CD14-positive monocyte (primary cell): ENCODE data around the gene NDE1. TPM values are rescaled to one million over a fixed set of nuclear protein-coding genes. Genes with fewer than 3 reads are reported as not detected.

ENCODE experiments used
- DNase-seq, 3 donors: peaks; one replicate each; pipeline ENCODE4 v3.0.0-alpha.2; 2011 to 2022
- H2AFZ ChIP-seq: 2 replicates; pipeline ENCODE4 v1.6.0; 2012; ENCODE audit warnings: mild to moderate bottlenecking, low read depth, low read length, inconsistent platforms; ENCODE audit not compliant: insufficient read depth, poor library complexity, severe bottlenecking
- H3K27ac ChIP-seq, 2 donors: 1 replicate in 1 of 2; 2 replicates in 1 of 2; pipeline ENCODE4 v1.5.1; 2012 to 2013; ENCODE audit warnings: low read length in 2 of 2, control low read depth in 1 of 2, inconsistent platforms in 1 of 2, low read depth in 1 of 2, mild to moderate bottlenecking in 1 of 2
- H3K27me3 ChIP-seq, 2 donors: one replicate each; pipeline versions ENCODE4 v1.6.0 to v1.6.1; 2011 to 2013; ENCODE audit warnings: low read length in 2 of 2; ENCODE audit not compliant: control insufficient read depth in 2 of 2, insufficient read depth in 2 of 2
- H3K36me3 ChIP-seq, 2 donors: replicated peaks in 1 of 2; 1 replicate in 1 of 2; 2 replicates in 1 of 2; pipeline versions ENCODE4 v1.5.1 to v1.6.1; 2012 to 2013; ENCODE audit warnings: low read length in 2 of 2, control low read depth in 1 of 2, inconsistent platforms in 1 of 2, mild to moderate bottlenecking in 1 of 2; ENCODE audit not compliant: insufficient read depth in 2 of 2, control insufficient read depth in 1 of 2
- H3K4me1 ChIP-seq, 2 donors: 1 replicate in 1 of 2; 2 replicates in 1 of 2; pipeline versions ENCODE4 v1.5.1 to v1.6.1; 2012 to 2013; ENCODE audit warnings: low read length in 2 of 2, control low read depth in 1 of 2, inconsistent platforms in 1 of 2, mild to moderate bottlenecking in 1 of 2, moderate library complexity in 1 of 2; ENCODE audit not compliant: insufficient read depth in 2 of 2, control insufficient read depth in 1 of 2
- H3K4me2 ChIP-seq: replicated peaks from 2 replicates; pipeline ENCODE3; 2012; ENCODE audit warnings: low read length, moderate library complexity, mild to moderate bottlenecking; ENCODE audit not compliant: poor library complexity, severe bottlenecking; ENCODE audit errors: extremely low read depth
- H3K4me3 ChIP-seq, 3 experiments: fragments of 200-600 bp in 1 of 3; sonication (generic) in 1 of 3; replicated peaks in 1 of 3; 1 replicate in 2 of 3; 2 replicates in 1 of 3; pipeline ENCODE4 v1.5.1; 2011 to 2013; ENCODE audit warnings: low read length in 3 of 3, mild to moderate bottlenecking in 3 of 3, control low read depth in 2 of 3, low read depth in 2 of 3, inconsistent platforms in 1 of 3, moderate library complexity in 1 of 3
- H3K79me2 ChIP-seq: 2 replicates; pipeline ENCODE4 v1.6.0; 2012; ENCODE audit warnings: mild to moderate bottlenecking, control low read depth, inconsistent platforms, low read length, moderate library complexity; ENCODE audit not compliant: insufficient read depth
- H3K9ac ChIP-seq: 2 replicates; pipeline ENCODE4 v1.6.0; 2017; ENCODE audit warnings: low read length, mild to moderate bottlenecking; ENCODE audit not compliant: insufficient read depth, poor library complexity, severe bottlenecking
- H3K9me3 ChIP-seq, 2 donors: replicated peaks in 1 of 2; 1 replicate in 1 of 2; 2 replicates in 1 of 2; pipeline versions ENCODE4 v1.5.1 to v1.6.1; 2012 to 2013; ENCODE audit warnings: low read length in 2 of 2, control low read depth in 1 of 2; ENCODE audit not compliant: control insufficient read depth in 1 of 2, insufficient read depth in 1 of 2
- H4K20me1 ChIP-seq: 2 replicates; pipeline ENCODE4 v1.6.0; 2012; ENCODE audit warnings: mild to moderate bottlenecking, low read length, control low read depth, moderate library complexity; ENCODE audit not compliant: insufficient read depth
- H3K27ac Mint-ChIP-seq, 7 donors: one replicate each; pipeline ENCODE4 v1.8.0; 2020; ENCODE audit warnings: mild to moderate bottlenecking in 7 of 7, mixed read lengths in 7 of 7, moderate library complexity in 6 of 7, inconsistent platforms in 2 of 7
- H3K27me3 Mint-ChIP-seq, 3 donors: one replicate each; pipeline ENCODE4 v1.8.0; 2021 to 2022; ENCODE audit warnings: low read depth in 3 of 3, mild to moderate bottlenecking in 3 of 3, mixed read lengths in 3 of 3, moderate library complexity in 3 of 3, inconsistent platforms in 1 of 3
- H3K36me3 Mint-ChIP-seq, 2 donors: one replicate each; pipeline ENCODE4 v1.8.0; 2020; ENCODE audit warnings: mixed read lengths in 2 of 2, inconsistent platforms in 1 of 2, mild to moderate bottlenecking in 1 of 2
- H3K4me1 Mint-ChIP-seq: one replicate; pipeline ENCODE4 v1.8.0; 2020; ENCODE audit warnings: mild to moderate bottlenecking, mixed read lengths
- H3K4me3 Mint-ChIP-seq, 2 donors: one replicate each; pipeline ENCODE4 v1.8.0; 2020; ENCODE audit warnings: mild to moderate bottlenecking in 2 of 2, mixed read lengths in 2 of 2, moderate library complexity in 1 of 2
- H3K9me3 Mint-ChIP-seq, 7 donors: one replicate each; pipeline ENCODE4 v1.8.0; 2020 to 2022; ENCODE audit warnings: mixed read lengths in 7 of 7, mild to moderate bottlenecking in 6 of 7, moderate library complexity in 6 of 7, inconsistent platforms in 2 of 7
- CTCF ChIP-seq: fragments of 200-600 bp; IDR thresholded peaks from one replicate; pipeline ENCODE4 v1.8.0; 2022; ENCODE audit warnings: antibody characterized with exemption, mild to moderate bottlenecking
- WGBS: methylation state at CpG from one replicate; pipeline ENCODE4 v1.1.5; 2013; ENCODE audit warnings: missing lambda C conversion rate; ENCODE audit not compliant: insufficient coverage; 5-methylcytosine and 5-hydroxymethylcytosine counted together
- intact Hi-C, 2 donors: fragments of 100-400 bp; cut with micrococcal nuclease; formaldehyde crosslinking; loops; one replicate each; pipeline versions ENCODE4 v1.15.0 to v1.15.1; 2023
- polyA plus RNA-seq, 3 donors: library from polyadenylated mRNA; depleted of rRNA in 1 of 3; unstranded in 2 of 3; stranded (reverse) in 1 of 3; fragments of 300-500 nt in 2 of 3; fragments of >200 nt in 1 of 3; fragmentation: Illumina TruSeq in 2 of 3; gene quantifications; 1 replicate in 2 of 3; 2 replicates in 1 of 3; pipeline ENCODE4 v1.2.3, GENCODE V29; 2012 to 2021

Gene NDE1
- polyA plus RNA-seq, 3 donors, result 26.0 to 47.8 (median 28.0) TPM

- Mint-ChIP-seq H3K4me1 (peaks cover 24% of the 10 kb centered on the region), H3K9me3 (no peaks in the 10 kb centered on the region), H3K36me3 (peaks cover 23 to 27% of the 10 kb centered on the region in 2 donors), H3K27ac (peak overlapping the region in 2 of 7 donors; percentile 20 to 26), H3K27me3 (peaks cover 0 to 4% (median 0%) of the 10 kb centered on the region in 3 donors), H3K4me3 (no peak overlapping the region)
- intact Hi-C loops, result no loop called here
- Histone ChIP-seq H3K27ac (no peak overlapping the region), H4K20me1 (peaks cover 63% of the 10 kb centered on the region), H2AFZ (no peak overlapping the region), H3K4me2 (no peak overlapping the region), H3K4me3 (no peak overlapping the region), H3K9ac (no peak overlapping the region), H3K27me3 (no peaks in the 10 kb centered on the region), H3K36me3 (peaks cover 0 to 44% of the 10 kb centered on the region in 2 donors), H3K79me2 (peaks cover 70% of the 10 kb centered on the region), H3K9me3 (no peaks in the 10 kb centered on the region), H3K4me1 (peaks cover 16 to 34% of the 10 kb centered on the region in 2 donors)
- TF ChIP-seq CTCF, result no peak
- DNase-seq, result no peak
- 97% methylated on average over 8 of the region's 14 CpGs for WGBS
Measured at GRCh38 chr16:15652293-15653001, 2.4 kb downstream of the NDE1 start.

- TF ChIP-seq CTCF, result no peak
- WGBS, result 80% methylated on average over 1 of the region's 4 CpGs
- intact Hi-C loops, result no loop called here
- peaks cover 0 to 52% of the 10 kb centered on the region in 2 donors for H3K36me3 ChIP-seq
- peaks cover 16 to 34% of the 10 kb centered on the region in 2 donors for H3K4me1 ChIP-seq
- Mint-ChIP-seq H3K36me3 (peaks cover 28 to 31% of the 10 kb centered on the region in 2 donors), H3K27ac (peak overlapping the region in 1 of 7 donors; percentile 19), H3K9me3 (no peaks in the 10 kb centered on the region), H3K27me3 (peaks cover 0 to 2% (median 0%) of the 10 kb centered on the region in 3 donors), H3K4me3 (no peak overlapping the region), H3K4me1 (peaks cover 25% of the 10 kb centered on the region)
- H3K27ac ChIP-seq, result no peak overlapping the region
- no peak overlapping the region for H3K9ac ChIP-seq
- no peaks in the 10 kb centered on the region for H3K27me3 ChIP-seq
- no peak overlapping the region for H3K4me3 ChIP-seq
- no peaks in the 10 kb centered on the region for H3K9me3 ChIP-seq
- no peak overlapping the region for H3K4me2 ChIP-seq
- peaks cover 78% of the 10 kb centered on the region for H3K79me2 ChIP-seq
- H4K20me1 ChIP-seq, result peaks cover 71% of the 10 kb centered on the region
- no peak overlapping the region for H2AFZ ChIP-seq
- DNase-seq, result no peak
Measured at GRCh38 chr16:15653227-15653626, 3.2 kb downstream of the NDE1 start.
